ENCODE data around the gene HIPK1.

Gene HIPK1

DNA sequence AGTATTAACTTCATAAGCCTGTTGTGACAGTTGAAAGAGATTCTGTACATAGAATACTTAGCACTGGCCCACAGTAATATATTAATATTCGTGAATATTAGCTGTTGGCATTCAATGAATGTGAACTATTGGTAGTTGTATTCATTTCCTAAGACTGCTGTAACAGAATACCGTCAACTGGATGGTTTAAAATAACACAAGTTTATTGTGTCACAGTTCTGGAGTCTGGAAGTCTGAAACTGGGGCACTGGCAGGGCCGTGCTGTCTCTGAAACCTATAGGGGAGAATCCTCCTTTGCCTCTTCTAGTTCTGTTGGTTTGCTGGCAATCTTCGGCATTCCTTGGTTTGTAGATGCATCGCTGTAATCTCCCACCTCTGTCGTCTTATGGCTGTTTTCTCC is 97.7 kb downstream of the HIPK1 start:
- no peak for DNase-seq
- in situ Hi-C loops (cut with HindIII; ENCODE audit: low pct_ligation_motif_present, low pct_unique_long_range_greater_than_20kb, low sequenced_read_pairs), result no loop called here

Measured in ACHN (cell line).